ENCODE measurements around the gene ALOXE3.

ALOXE3 gene

GRCh38 chr17:8141741-8142140 lies 23.4 kb upstream of the ALOXE3 start:
- DNase-seq = no peak

- no peak for DNase-seq
Observed at GRCh38 chr17:8141045-8141444, 22.7 kb upstream of the ALOXE3 start.

GRCh38 chr17:8140065-8141029 lies 22.0 kb upstream of the ALOXE3 start:
- no peak for DNase-seq

- peak; percentile 91 for DNase-seq
Observed at GRCh38 chr17:8138672-8139371, 20.5 kb upstream of the ALOXE3 start.

GRCh38 chr17:8138374-8138671 lies 20.0 kb upstream of the ALOXE3 start:
- DNase-seq = no peak

- DNase-seq = no peak
Observed at GRCh38 chr17:8137645-8138373, 19.5 kb upstream of the ALOXE3 start.

- no peak for DNase-seq
Observed at GRCh38 chr17:8133941-8134340, 15.6 kb upstream of the ALOXE3 start.

- no peak for DNase-seq
Observed at GRCh38 chr17:8133399-8133798, 15.1 kb upstream of the ALOXE3 start.

- DNase-seq = no peak
Observed at GRCh38 chr17:8131844-8132441, 13.6 kb upstream of the ALOXE3 start.

GRCh38 chr17:8128125-8128784 lies 9.9 kb upstream of the ALOXE3 start:
- no peak for DNase-seq

GRCh38 chr17:8126491-8127066 lies 8.3 kb upstream of the ALOXE3 start:
- DNase-seq = peak; percentile 46

GRCh38 chr17:8125947-8126490 lies 7.7 kb upstream of the ALOXE3 start:
- DNase-seq = no peak

- peak; percentile 26 for DNase-seq
Observed at GRCh38 chr17:8125154-8125946, 7.0 kb upstream of the ALOXE3 start.

- no peak for DNase-seq
Observed at GRCh38 chr17:8124350-8125153, 6.2 kb upstream of the ALOXE3 start.

- no peak for DNase-seq
Observed at GRCh38 chr17:8123695-8124349, 5.5 kb upstream of the ALOXE3 start, which contains the start of gene HES7. Gene HES7, minus strand, starts transcription at chr17:8124106. Its CDS starts 22 bp downstream, at chr17:8124084.

- no peak for DNase-seq
Observed at GRCh38 chr17:8122924-8123694, 4.8 kb upstream of the ALOXE3 start.

GRCh38 chr17:8122422-8122923 lies 4.2 kb upstream of the ALOXE3 start:
- DNase-seq = no peak

- DNase-seq = peak; percentile 36
Observed at GRCh38 chr17:8121681-8122421, 3.5 kb upstream of the ALOXE3 start.

All from DMS 273 treated with DMSO at 0.1 percent for 48 hours (cell line).